Testis (tissue), 2 donors: Measurements from ENCODE around the gene PLVAP.

Experiments used
- POLR2A ChIP-seq: fragments of 450-650 bp; IDR thresholded peaks from one replicate; pipeline ENCODE4 v1.6.1; 2017; ENCODE audit warnings: antibody characterized with exemption, mild to moderate bottlenecking, moderate library complexity
- TF ChIP-seq, protein P1 (sequence below), 3 experiments: fragments of 450-650 bp in 2 of 3; fragments of 200-600 bp in 1 of 3; sonication (generic) in 1 of 3; IDR thresholded peaks; one replicate each; pipeline ENCODE4 v1.5.1; 2016 to 2019; ENCODE audit warnings: antibody characterized with exemption in 3 of 3, mild to moderate bottlenecking in 2 of 3, moderate library complexity in 1 of 3

DNA sequence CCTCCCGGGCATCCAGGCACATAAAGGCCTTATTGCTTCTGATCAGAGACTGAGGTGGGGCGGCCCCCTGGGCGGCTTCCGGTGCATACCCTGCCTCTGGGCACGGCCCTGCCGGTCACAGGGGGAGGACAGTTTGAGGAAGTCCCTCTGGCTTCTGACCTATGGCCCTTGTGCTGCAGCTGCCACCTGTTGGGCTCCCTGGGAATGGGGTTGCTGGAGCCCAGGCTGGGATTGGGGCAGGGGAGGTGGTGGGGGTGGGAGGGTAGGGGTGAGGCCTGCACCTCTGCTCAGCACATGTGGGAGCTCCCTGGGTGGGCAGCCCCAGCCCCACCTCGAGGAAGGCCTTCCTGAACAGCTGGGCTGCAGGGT, 53.2 kb downstream of the PLVAP start:
- TF ChIP-seq, protein P1, sequence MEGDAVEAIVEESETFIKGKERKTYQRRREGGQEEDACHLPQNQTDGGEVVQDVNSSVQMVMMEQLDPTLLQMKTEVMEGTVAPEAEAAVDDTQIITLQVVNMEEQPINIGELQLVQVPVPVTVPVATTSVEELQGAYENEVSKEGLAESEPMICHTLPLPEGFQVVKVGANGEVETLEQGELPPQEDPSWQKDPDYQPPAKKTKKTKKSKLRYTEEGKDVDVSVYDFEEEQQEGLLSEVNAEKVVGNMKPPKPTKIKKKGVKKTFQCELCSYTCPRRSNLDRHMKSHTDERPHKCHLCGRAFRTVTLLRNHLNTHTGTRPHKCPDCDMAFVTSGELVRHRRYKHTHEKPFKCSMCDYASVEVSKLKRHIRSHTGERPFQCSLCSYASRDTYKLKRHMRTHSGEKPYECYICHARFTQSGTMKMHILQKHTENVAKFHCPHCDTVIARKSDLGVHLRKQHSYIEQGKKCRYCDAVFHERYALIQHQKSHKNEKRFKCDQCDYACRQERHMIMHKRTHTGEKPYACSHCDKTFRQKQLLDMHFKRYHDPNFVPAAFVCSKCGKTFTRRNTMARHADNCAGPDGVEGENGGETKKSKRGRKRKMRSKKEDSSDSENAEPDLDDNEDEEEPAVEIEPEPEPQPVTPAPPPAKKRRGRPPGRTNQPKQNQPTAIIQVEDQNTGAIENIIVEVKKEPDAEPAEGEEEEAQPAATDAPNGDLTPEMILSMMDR (IDR thresholded peaks at IDR 0.05): no peak
- no peak for TF ChIP-seq POLR2A
